Measurements from ENCODE around the gene CALR.
A peak's percentile ranks its signal among the peaks of the same experiment; 100 is the strongest.

CALR gene

DNA sequence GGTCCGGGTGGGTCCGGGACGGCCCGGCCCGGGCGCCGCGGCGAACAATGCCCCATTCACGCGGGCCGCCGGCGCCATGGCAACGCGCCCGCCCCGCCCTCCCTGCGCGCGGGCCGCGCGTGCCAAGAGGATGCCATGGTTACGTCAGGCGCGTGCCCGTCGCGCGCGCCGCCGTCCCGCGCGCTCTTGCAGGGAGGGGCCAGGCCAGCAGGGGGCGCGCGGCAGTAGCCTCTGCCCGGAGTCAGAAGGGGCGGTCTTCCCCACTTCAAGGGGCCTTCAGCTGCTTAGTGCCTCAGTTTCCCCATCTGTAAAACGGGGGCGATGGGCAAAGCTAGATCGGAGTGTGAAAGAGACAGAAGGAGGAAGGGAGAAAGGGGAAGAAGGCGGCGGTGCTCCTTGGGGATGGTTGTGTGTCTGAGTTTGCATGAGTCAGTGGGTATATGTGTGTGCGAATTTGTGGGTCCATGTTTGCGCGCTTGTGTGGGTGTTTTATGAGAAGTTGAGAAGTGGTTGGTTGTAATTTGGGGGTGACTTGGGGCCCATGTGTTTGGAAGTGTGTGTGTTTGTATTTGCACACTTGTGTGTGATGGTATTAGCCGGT lies 45.2 kb downstream of the CALR start:
- peak; percentile 82 for DNase-seq

DNA sequence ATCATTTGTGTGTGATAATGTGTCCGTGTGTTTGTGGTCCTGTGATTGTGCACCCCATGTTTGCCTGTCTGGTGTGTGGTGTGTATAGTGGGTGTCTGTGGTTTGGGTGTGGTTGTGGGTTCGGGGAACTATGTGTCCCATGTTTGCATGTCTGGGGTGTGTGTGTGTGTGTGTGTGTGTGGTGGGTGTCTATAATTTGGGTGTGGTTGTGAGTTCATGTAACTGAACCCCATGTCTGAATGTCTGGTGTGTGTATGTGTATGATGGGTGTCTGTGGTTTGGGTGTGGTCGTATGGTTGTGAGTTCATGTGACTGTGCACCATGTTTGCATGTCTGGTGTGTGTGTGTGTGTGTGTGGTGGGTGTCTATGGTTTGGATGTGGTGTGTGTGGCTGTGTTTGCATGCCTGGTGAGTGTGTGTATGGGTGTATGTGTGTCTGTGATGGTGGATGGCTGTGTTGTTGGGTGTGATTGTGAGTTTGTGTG lies 45.8 kb downstream of the CALR start:
- DNase-seq: no peak

DNA sequence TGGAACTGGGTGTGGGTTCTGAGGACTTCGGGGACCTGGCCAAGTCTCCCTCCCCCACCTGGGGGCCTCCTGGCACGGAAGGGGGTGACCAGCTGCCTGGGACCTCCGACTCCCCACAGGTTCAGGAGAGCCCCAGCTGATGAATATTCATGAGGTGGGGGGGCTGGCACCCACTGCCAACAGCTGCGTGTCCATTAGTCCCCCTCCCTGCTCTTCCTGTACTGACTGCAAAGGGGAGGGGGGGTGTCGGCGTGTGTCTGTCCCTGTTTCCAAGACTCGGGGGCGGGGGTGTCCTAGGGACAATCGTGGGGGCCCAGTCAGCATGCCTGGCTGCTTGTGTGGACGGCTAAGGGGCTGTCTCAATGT lies 46.3 kb downstream of the CALR start:
- DNase-seq: no peak

DNA sequence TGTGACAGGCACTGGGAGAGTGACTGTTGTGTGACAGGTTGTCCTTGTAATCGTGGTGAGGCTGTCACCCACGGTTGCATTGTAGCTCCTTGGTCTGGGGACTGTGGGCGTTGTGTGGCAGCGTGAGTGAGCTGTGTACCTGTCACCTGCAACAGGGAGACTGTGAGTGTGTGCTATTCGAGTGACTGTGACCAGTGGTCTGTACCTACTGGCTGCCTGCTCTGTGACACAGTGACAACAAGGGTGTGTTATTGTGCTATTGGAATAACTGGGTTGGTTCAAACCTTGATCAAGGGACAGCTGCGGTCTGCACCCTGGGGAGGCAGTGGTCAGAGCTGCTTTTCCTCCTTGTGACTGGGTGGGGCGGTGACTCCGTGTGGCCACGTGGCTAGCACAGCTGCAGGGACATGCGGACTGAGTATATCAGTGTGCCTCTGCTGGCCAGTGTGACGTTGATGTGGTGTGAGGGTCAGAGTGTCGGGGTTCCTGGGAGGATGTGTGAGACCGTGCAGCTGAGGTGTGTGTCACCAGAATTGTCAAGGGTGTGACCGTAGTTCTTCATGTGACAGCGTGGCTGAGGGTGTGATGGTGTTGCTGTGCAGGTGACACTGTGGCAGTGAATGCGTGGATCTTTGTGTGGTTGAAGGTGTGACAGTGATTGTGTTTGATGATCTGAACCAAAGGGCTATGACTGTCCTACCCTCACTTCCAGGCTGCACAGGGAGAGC lies 46.8 kb downstream of the CALR start:
- peak; percentile 23 for DNase-seq

DNA sequence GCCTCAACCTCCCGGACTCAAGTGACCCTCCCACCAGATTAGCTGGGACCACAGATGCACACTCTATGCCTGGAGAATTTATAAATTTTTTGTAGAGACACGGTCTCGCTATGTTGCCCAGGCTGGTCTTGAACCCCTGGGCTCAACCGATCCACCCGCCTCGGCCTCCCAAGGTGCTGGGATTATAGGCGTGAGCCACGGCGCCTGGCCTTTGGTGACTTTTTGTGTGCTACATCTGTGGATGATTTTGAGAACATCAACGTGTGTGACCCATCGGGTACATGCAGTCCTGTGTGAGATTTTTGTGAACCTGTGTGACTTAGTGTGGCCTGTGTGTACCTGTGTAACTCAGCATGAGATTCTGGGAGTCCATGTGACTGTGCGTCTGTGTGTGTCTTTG lies 48.3 kb downstream of the CALR start:
- no peak for DNase-seq

DNA sequence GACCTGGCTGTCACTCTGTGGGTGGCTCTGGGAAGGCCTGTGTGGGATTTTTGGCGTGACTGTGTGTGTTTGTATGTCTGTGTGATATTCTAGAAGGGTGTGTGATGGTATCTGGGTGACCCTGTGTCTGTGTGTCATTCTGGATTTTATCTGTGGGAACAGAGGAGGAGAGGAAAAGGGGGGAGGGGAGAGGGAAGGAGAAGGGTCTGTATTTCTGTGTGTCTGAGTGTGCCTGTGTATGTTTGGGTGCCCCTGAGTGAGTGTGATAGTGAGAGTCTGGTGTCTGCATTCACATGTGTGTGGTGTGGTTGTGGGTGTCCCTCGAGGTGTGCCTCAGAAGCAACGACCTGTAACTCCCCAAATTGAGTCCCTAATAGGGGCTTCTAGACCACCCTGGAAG lies 48.8 kb downstream of the CALR start:
- DNase-seq: no peak

DNA sequence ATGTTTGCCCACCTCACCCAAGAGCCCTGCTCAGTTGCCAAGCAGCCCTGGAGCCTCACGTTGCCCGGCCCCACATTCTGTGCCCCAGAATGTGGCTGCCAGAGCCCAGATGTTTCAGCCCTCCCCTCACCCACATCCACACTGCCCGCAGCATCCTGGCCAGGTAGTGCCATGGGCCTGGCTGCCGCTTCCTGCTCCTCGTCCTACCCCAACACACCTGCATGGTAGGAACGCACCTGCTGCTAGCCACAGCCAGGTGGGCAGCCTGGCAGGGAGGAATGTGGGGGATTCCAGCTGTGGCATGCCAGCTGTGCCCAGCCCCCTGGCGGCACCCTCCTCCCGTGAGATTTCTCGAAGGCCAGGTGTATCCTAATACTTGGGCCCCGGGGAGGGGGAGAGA lies 49.4 kb downstream of the CALR start:
- no peak for DNase-seq

DNA sequence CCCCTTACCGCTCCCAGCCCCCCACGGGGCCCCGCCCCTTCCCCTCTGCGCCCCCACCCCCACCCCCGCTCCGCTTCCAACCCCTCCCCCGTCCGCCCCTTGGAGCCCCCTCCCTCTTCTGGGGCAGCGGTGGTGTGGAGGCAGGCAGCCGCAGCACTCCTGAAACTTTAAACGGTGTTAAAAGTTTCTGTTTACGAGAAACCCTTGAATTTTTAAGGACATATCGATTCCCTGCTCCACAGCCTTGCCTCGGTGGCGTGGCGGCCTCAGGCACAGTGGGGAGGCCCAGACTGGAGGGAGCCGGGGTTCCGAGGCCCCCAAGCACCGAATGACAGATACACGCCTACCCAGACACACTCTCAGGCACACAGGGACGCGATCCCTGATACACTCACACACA lies 52.0 kb downstream of the CALR start:
- no peak for DNase-seq

DNA sequence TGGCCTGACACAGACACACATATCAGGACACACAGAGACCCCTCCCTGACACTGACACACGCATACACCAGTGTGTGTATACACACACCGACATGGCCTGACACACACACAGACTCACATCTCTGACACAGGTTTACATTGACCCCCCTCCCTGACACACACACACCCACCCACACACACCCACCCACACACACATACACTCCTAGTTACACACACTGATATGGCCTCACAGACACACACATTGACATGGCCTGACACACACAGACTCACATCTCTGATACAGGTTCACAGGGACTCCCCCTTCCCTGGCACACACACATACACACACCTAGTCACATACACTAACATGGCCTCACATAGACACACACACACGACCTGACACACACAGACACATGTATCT lies 52.4 kb downstream of the CALR start:
- DNase-seq: no peak

DNA sequence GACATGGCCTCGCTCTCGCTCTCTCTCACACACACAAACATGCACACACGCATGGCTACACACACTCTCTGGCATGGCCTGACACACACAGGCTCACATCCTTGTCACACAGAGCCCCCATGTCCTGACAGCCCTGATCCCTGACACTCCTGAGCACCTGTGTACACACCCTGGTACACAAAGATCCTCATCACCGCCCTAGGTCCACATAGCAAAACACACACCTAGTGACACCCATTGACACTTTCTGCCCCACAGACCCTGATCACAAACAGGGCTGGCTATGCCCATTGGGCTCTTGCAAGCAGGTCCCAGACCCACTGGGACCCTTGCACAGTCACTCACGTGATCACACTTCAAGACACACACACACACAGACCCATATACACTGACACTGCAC lies 52.9 kb downstream of the CALR start:
- no peak for DNase-seq

DNA sequence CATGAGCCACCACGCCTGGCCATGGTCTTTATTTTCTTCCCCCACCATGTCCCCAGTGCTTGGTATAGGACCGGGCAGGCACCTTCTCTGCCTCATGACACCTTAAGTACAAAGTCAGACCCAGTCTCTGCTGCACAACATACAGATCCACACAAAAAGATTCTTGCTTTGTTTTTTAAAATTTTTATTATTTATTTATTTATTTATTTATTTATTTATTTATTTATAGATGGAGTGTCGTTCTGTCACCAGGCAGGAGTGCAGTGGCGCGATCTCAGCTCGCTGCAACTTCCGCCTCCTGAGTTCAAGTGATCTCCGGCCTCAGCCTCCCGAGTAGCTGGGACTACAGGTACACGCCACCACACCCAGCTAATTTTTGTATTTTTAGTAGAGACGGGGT lies 54.3 kb downstream of the CALR start:
- no peak for DNase-seq

DNA sequence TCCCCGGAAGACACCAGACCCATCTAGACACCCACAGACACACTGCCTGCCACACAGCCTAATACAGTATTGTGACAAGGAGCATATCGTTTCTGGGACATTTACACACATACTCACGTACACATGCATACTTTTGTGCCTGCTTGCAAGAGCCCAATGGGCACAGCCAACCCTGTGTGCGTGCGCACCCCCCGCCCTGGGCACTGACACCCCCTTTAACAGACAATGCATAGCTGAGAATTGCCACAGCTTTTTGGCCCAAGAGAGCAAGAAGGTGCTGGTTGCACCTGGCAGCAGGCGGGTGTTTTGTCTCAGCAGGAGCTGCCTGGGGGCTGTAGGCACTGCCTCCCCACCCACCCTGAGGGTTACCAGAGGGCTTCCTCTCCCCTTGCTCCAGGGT lies 55.2 kb downstream of the CALR start:
- no peak for DNase-seq
